ENCODE data around the gene NPC1L1. TPM values are rescaled to one million over a fixed set of nuclear protein-coding genes. Genes with fewer than 3 reads are reported as not detected.
"Not testable (repeated sequence)": the region's sequence is repeated elsewhere in the genome, so short reads cannot be mapped to it uniquely, and the experiment has no call there.

The NPC1L1 gene
- total RNA-seq, 1 donor from 2014 or later, result 61.3 TPM

GRCh38 chr7:44565795-44566559, 24.8 kb upstream of the NPC1L1 start:
- no peak for DNase-seq (ENCODE audit: low spot score)

GRCh38 chr7:44565097-44565794, 24.1 kb upstream of the NPC1L1 start:
- peak; percentile 71 for DNase-seq (ENCODE audit: low spot score)

- DNase-seq (ENCODE audit: low spot score), result no peak
These were observed 23.5 kb upstream of the NPC1L1 start for GRCh38 chr7:44564606-44565005.

DNA sequence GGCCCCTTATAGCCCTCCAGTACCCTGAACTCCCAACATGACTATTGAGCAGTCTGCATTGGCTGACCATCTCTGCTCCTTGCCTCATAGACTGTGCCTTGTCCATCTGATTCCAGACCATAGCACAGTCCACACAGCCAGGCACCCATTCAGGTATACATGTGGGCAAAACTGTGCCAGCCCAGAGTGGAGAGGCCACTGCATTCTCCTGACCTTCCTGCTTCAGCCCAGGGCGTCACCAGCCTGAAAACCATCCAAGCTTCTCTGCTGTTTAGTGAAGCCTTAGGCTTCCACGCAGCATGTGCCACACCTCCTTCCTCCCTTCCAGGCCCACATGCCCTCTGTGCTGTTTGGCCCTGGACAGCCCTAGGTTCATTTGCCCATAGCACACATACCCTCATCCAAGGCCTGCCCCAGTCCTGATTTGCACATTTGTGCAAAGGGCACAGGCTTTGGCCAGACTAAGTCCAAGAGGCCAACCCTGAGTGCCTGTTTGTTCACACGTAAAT, 22.1 kb upstream of the NPC1L1 start:
- no peak for DNase-seq (ENCODE audit: low spot score)

- not testable (repeated sequence) for DNase-seq (ENCODE audit: low spot score)
These were observed 21.5 kb upstream of the NPC1L1 start for GRCh38 chr7:44562622-44562962.

GRCh38 chr7:44561962-44562621, 21.0 kb upstream of the NPC1L1 start:
- peak; percentile 70 for DNase-seq (ENCODE audit: low spot score)

- DNase-seq (ENCODE audit: low spot score), result no peak
These were observed 20.4 kb upstream of the NPC1L1 start for GRCh38 chr7:44561481-44561880.

- DNase-seq (ENCODE audit: low spot score), result no peak
These were observed 18.4 kb upstream of the NPC1L1 start for GRCh38 chr7:44559485-44559884.

- no peak for DNase-seq (ENCODE audit: low spot score)
These were observed 16.4 kb upstream of the NPC1L1 start for GRCh38 chr7:44557485-44557884.

DNA sequence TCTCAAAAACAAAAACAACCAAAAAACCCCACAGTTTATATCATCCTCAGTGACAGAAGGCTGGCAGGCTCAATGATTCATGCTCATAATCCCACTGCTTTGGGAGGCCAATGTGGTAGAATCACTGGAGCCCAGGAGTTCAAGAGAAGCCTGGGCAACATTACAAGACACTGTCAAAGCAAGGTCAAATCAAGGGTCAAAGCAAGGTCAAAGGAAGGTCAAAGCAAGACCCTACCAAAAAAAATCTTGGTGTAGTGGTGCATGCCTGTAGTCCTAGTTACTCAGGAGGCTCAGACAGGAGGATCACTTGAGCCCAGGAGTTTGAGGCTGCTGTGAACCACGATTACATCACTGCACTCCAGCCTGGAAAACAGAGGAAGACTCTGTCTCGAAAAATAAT, 14.2 kb upstream of the NPC1L1 start:
- no peak for DNase-seq (ENCODE audit: low spot score)

GRCh38 chr7:44552473-44553005, 11.4 kb upstream of the NPC1L1 start:
- DNase-seq (ENCODE audit: low spot score), result not testable (repeated sequence)

DNA sequence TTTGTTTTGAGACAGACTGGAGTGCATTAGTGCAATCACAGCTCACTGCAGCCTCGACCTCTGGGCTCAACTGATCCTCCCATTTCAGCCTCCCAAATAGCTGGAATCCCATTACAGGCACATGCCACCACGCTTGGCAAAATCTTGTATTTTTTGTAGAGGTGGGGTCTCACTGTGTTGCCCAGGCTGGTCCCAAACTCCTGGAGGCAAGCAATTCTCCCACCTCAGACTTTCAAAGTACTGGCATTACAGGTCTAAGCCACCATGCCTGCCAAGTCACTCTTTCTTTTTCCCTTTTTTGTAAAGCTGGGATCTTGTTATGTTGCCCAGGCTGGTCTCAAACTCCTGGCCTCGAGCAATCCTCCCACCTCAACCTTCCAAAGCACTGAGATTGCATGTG, 8.3 kb upstream of the NPC1L1 start:
- DNase-seq (ENCODE audit: low spot score), result no peak

DNA sequence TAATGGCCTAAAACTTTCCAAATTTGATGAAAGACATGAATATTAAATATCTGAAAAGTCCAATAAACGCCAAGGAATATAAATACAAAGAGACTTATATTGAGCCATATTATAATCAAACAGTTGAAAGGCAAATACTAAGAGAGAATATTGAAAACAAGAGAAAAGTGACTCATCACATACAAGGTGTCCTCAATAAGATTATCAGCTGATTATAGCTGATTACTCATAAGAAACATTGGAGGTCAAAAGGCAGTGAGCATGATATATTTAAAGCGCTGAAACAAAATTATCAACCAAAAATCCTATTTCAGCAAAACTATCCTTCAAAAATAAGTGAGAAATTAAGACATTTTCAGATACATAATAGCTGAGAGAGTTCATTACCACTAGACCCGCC, 7.8 kb upstream of the NPC1L1 start:
- no peak for DNase-seq (ENCODE audit: low spot score)

- no peak for DNase-seq (ENCODE audit: low spot score)
These were observed 6.6 kb upstream of the NPC1L1 start for GRCh38 chr7:44547536-44548231.

DNA sequence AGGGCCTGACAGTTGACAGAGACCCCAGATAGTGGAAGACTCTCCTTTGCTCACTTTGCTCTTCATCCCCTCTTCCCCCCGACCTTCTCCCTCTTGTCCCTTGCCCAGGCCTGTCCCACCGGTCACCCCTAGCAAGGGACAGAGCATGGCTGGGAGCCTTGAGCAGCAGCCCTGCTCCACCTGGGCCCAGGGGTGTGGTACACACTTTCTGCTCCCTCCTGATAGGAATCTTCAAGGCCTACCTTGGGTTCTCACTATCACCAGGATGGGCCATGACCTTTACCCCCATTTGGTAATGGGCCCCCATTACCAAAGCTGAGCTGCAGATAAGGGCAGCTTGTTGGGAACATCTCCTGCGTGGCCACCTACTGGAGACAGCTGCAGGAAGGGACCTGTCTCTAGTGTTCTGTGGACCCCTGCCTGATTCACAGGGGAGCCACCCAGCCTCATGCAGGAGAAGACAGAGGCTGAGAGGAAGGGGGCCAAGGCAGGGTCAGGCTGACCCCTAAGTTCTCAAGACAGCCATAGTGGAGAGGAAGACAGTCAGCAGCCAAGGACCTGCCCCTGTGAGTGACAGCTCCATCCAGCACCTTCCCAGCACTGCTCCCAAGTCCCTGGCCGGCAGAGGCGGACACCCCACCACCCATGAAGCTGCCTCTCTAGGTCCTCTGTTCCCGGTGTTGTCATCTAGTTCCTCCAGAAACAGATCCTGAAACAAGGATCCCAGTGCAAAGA, 913 bp upstream of the NPC1L1 start:
- DNase-seq (ENCODE audit: low spot score), result no peak

- DNase-seq (ENCODE audit: low spot score), result no peak
These were observed 520 bp downstream of the NPC1L1 start for GRCh38 chr7:44540592-44541027.

GRCh38 chr7:44539669-44540506, 1.2 kb downstream of the NPC1L1 start:
- no peak for DNase-seq (ENCODE audit: low spot score)

- DNase-seq (ENCODE audit: low spot score), result no peak
These were observed 2.1 kb downstream of the NPC1L1 start for GRCh38 chr7:44538798-44539668.

All from mucosa of gallbladder (tissue), 1 donor.